HL-60 (cell line): ENCODE measurements around the gene RNASE4.

Experiments used
- DNase-seq, 2 experiments: peaks; one replicate each; pipeline ENCODE4 v3.0.0-alpha.2; 2010 to 2020; ENCODE audit warnings: low read depth in 1 of 2, low spot score in 1 of 2
- H3K27ac ChIP-seq: fragments of 250-450 bp; sonication (Bioruptor Pico); replicated peaks from 2 replicates; pipeline ENCODE4 v1.5.1; 2020; ENCODE audit warnings: mild to moderate bottlenecking, moderate library complexity
- H3K27me3 ChIP-seq: fragments of 250-450 bp; sonication (Bioruptor Pico); 2 replicates; pipeline ENCODE4 v1.5.1; 2021; ENCODE audit warnings: mild to moderate bottlenecking, moderate library complexity; ENCODE audit not compliant: insufficient read depth, poor library complexity, severe bottlenecking
- H3K4me3 ChIP-seq: replicated peaks from 2 replicates; pipeline ENCODE4 v1.5.1; 2011; ENCODE audit warnings: mild to moderate bottlenecking, control low read depth, low read length; ENCODE audit not compliant: insufficient read depth
- GABPA ChIP-seq: IDR thresholded peaks from 2 replicates; pipeline ENCODE4 v1.6.1; 2012; ENCODE audit warnings: low read depth
- POLR2AphosphoS5 ChIP-seq: IDR thresholded peaks from 2 replicates; pipeline ENCODE4 v1.6.1; 2012; ENCODE audit warnings: low read depth
- SPI1 ChIP-seq: IDR thresholded peaks from 2 replicates; pipeline ENCODE4 v1.6.1; 2012; ENCODE audit warnings: low read depth, mild to moderate bottlenecking, borderline replicate concordance
- TF ChIP-seq, protein P1 (sequence below): IDR thresholded peaks from 2 replicates; pipeline ENCODE4 v1.6.1; 2012; ENCODE audit warnings: low read depth; ENCODE audit not compliant: insufficient replicate concordance
- TF ChIP-seq, protein P2 (sequence below): IDR thresholded peaks from one replicate; pipeline ENCODE4 v1.5.1; 2011; ENCODE audit warnings: low read length, control low read depth, inconsistent platforms; ENCODE audit not compliant: insufficient read depth

RNASE4 gene

DNA sequence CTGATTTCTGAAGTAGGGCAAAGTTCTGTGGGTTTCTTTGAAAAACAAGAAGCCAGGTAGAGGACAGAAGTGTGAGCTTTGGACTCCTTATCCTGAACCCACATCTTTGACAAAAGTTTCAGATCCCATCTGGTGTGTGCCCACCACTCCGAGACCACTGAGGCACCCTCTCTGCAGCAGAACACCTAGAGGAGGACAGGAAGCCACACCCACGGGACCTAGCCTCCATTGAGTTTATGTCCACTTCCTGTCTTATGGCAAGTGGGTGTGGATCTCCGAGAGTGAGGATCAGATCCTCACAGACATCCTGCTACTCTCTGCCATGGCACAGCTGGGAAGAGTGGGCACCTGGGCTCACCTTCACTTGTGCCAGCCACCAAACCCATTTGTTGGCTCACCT is 26.1 kb upstream of the RNASE4 start:
- no peak overlapping the region for H3K4me3 ChIP-seq
- no peak for TF ChIP-seq GABPA
- TF ChIP-seq SPI1 = no peak
- no peak for TF ChIP-seq POLR2AphosphoS5

GRCh38 chr14:20659336-20659735 is 25.0 kb upstream of the RNASE4 start:
- no peak for DNase-seq
- no peak for TF ChIP-seq SPI1
- TF ChIP-seq, protein P1, sequence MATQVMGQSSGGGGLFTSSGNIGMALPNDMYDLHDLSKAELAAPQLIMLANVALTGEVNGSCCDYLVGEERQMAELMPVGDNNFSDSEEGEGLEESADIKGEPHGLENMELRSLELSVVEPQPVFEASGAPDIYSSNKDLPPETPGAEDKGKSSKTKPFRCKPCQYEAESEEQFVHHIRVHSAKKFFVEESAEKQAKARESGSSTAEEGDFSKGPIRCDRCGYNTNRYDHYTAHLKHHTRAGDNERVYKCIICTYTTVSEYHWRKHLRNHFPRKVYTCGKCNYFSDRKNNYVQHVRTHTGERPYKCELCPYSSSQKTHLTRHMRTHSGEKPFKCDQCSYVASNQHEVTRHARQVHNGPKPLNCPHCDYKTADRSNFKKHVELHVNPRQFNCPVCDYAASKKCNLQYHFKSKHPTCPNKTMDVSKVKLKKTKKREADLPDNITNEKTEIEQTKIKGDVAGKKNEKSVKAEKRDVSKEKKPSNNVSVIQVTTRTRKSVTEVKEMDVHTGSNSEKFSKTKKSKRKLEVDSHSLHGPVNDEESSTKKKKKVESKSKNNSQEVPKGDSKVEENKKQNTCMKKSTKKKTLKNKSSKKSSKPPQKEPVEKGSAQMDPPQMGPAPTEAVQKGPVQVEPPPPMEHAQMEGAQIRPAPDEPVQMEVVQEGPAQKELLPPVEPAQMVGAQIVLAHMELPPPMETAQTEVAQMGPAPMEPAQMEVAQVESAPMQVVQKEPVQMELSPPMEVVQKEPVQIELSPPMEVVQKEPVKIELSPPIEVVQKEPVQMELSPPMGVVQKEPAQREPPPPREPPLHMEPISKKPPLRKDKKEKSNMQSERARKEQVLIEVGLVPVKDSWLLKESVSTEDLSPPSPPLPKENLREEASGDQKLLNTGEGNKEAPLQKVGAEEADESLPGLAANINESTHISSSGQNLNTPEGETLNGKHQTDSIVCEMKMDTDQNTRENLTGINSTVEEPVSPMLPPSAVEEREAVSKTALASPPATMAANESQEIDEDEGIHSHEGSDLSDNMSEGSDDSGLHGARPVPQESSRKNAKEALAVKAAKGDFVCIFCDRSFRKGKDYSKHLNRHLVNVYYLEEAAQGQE = no peak
- TF ChIP-seq, protein P2, sequence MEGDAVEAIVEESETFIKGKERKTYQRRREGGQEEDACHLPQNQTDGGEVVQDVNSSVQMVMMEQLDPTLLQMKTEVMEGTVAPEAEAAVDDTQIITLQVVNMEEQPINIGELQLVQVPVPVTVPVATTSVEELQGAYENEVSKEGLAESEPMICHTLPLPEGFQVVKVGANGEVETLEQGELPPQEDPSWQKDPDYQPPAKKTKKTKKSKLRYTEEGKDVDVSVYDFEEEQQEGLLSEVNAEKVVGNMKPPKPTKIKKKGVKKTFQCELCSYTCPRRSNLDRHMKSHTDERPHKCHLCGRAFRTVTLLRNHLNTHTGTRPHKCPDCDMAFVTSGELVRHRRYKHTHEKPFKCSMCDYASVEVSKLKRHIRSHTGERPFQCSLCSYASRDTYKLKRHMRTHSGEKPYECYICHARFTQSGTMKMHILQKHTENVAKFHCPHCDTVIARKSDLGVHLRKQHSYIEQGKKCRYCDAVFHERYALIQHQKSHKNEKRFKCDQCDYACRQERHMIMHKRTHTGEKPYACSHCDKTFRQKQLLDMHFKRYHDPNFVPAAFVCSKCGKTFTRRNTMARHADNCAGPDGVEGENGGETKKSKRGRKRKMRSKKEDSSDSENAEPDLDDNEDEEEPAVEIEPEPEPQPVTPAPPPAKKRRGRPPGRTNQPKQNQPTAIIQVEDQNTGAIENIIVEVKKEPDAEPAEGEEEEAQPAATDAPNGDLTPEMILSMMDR = no peak
- no peak for TF ChIP-seq POLR2AphosphoS5
- no peak for TF ChIP-seq GABPA
- Histone ChIP-seq H3K27ac (no peak overlapping the region), H3K27me3 (peaks cover 13% of the 10 kb centered on the region), H3K4me3 (no peak overlapping the region)

More for the DNA sequence above, 26.1 kb upstream of the RNASE4 start:
- Histone ChIP-seq H3K27ac (no peak overlapping the region), H3K27me3 (peaks cover 16% of the 10 kb centered on the region)
- no peak for DNase-seq

- Histone ChIP-seq H3K27ac (no peak overlapping the region), H3K27me3 (peaks cover 12% of the 10 kb centered on the region), H3K4me3 (no peak overlapping the region)
- DNase-seq = no peak
- TF ChIP-seq GABPA (no peak), POLR2AphosphoS5 (no peak), SPI1 (no peak)
- TF ChIP-seq, protein P2 = no peak
- TF ChIP-seq, protein P1 = no peak
These were observed 24.5 kb upstream of the RNASE4 start for GRCh38 chr14:20659813-20660395.

DNA sequence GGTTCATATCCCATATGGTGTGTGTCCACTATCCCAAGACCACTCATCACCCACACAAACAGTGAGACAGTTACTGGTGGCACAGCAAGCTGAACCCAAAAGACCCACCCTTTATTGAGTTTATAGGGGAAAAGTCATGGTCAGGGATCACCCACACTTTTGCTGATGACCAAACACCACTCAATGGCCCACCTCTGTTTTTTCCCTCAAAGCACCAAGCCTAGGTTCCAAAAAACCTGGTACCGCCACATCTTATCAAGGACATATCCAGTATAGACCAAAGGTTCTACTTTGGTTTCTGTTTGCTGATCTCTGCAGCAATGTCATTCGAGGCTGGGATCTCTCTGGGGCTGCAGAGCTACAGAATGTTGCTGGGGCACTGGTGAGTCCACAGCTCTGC is 23.2 kb upstream of the RNASE4 start:
- TF ChIP-seq SPI1 (no peak), GABPA (no peak), POLR2AphosphoS5 (no peak)
- TF ChIP-seq, protein P2 = no peak
- TF ChIP-seq, protein P1 = no peak

More for the DNA sequence above, 23.2 kb upstream of the RNASE4 start:
- no peak overlapping the region for H3K4me3 ChIP-seq
- no peak for DNase-seq
- no peak overlapping the region for H3K27ac ChIP-seq
- H3K27me3 ChIP-seq = peaks cover 8% of the 10 kb centered on the region
